ENCODE data around the gene IGF2BP1.
"Not testable (repeated sequence)": the region's sequence is repeated elsewhere in the genome, so short reads cannot be mapped to it uniquely, and the experiment has no call there.

IGF2BP1 gene

GRCh38 chr17:48998587-48999440, 1.6 kb downstream of the IGF2BP1 start:
- Histone ChIP-seq H3K4me1 (ENCODE audit: control insufficient read depth, insufficient read depth, low read length) (no peaks in the 10 kb centered on the region), H3K9ac (ENCODE audit: low read length) (no peak overlapping the region), H3K4me3 (ENCODE audit: low read length) (no peak overlapping the region), H3K36me3 (ENCODE audit: control insufficient read depth, insufficient read depth, low read length) (no peaks in the 10 kb centered on the region), H3K27me3 (ENCODE audit: control insufficient read depth, insufficient read depth, low read length) (peaks cover 50% of the 10 kb centered on the region), H3K27ac (ENCODE audit: low read depth, low read length) (no peak overlapping the region)

- H3K27me3 ChIP-seq (ENCODE audit: control insufficient read depth, insufficient read depth, low read length): peaks cover 46% of the 10 kb centered on the region
Observed at GRCh38 chr17:49000943-49001342, 3.8 kb downstream of the IGF2BP1 start.

GRCh38 chr17:49001671-49002070, 4.5 kb downstream of the IGF2BP1 start:
- no peak overlapping the region for H3K4me3 ChIP-seq (ENCODE audit: low read length)
- H3K27ac ChIP-seq (ENCODE audit: low read depth, low read length): no peak overlapping the region
- peaks cover 39% of the 10 kb centered on the region for H3K27me3 ChIP-seq (ENCODE audit: control insufficient read depth, insufficient read depth, low read length)
- H3K4me1 ChIP-seq (ENCODE audit: control insufficient read depth, insufficient read depth, low read length): no peaks in the 10 kb centered on the region
- H3K9ac ChIP-seq (ENCODE audit: low read length): no peak overlapping the region
- H3K36me3 ChIP-seq (ENCODE audit: control insufficient read depth, insufficient read depth, low read length): no peaks in the 10 kb centered on the region

More at GRCh38 chr17:49000943-49001342, 3.8 kb downstream of the IGF2BP1 start:
- Histone ChIP-seq H3K9ac (ENCODE audit: low read length) (no peak overlapping the region), H3K36me3 (ENCODE audit: control insufficient read depth, insufficient read depth, low read length) (no peaks in the 10 kb centered on the region), H3K4me1 (ENCODE audit: control insufficient read depth, insufficient read depth, low read length) (no peaks in the 10 kb centered on the region), H3K4me3 (ENCODE audit: low read length) (no peak overlapping the region), H3K27ac (ENCODE audit: low read depth, low read length) (no peak overlapping the region)

GRCh38 chr17:49002331-49002730, 5.1 kb downstream of the IGF2BP1 start:
- Histone ChIP-seq H3K27ac (ENCODE audit: low read depth, low read length) (no peak overlapping the region), H3K36me3 (ENCODE audit: control insufficient read depth, insufficient read depth, low read length) (no peaks in the 10 kb centered on the region), H3K9ac (ENCODE audit: low read length) (no peak overlapping the region), H3K4me3 (ENCODE audit: low read length) (no peak overlapping the region), H3K4me1 (ENCODE audit: control insufficient read depth, insufficient read depth, low read length) (no peaks in the 10 kb centered on the region), H3K27me3 (ENCODE audit: control insufficient read depth, insufficient read depth, low read length) (peaks cover 36% of the 10 kb centered on the region)

GRCh38 chr17:49002766-49003165, 5.6 kb downstream of the IGF2BP1 start:
- H3K4me1 ChIP-seq (ENCODE audit: control insufficient read depth, insufficient read depth, low read length): no peaks in the 10 kb centered on the region
- H3K27ac ChIP-seq (ENCODE audit: low read depth, low read length): no peak overlapping the region
- H3K27me3 ChIP-seq (ENCODE audit: control insufficient read depth, insufficient read depth, low read length): peaks cover 32% of the 10 kb centered on the region
- H3K36me3 ChIP-seq (ENCODE audit: control insufficient read depth, insufficient read depth, low read length): no peaks in the 10 kb centered on the region
- no peak overlapping the region for H3K9ac ChIP-seq (ENCODE audit: low read length)
- no peak overlapping the region for H3K4me3 ChIP-seq (ENCODE audit: low read length)

- Histone ChIP-seq H3K4me3 (ENCODE audit: low read length) (no peak overlapping the region), H3K27me3 (ENCODE audit: control insufficient read depth, insufficient read depth, low read length) (peaks cover 26% of the 10 kb centered on the region), H3K9ac (ENCODE audit: low read length) (no peak overlapping the region), H3K4me1 (ENCODE audit: control insufficient read depth, insufficient read depth, low read length) (no peaks in the 10 kb centered on the region), H3K36me3 (ENCODE audit: control insufficient read depth, insufficient read depth, low read length) (no peaks in the 10 kb centered on the region), H3K27ac (ENCODE audit: low read depth, low read length) (no peak overlapping the region)
Observed at GRCh38 chr17:49003557-49004511, 6.6 kb downstream of the IGF2BP1 start.

GRCh38 chr17:49005140-49005539, 8.0 kb downstream of the IGF2BP1 start:
- no peak overlapping the region for H3K27ac ChIP-seq (ENCODE audit: low read depth, low read length)
- H3K4me3 ChIP-seq (ENCODE audit: low read length): no peak overlapping the region
- no peak overlapping the region for H3K9ac ChIP-seq (ENCODE audit: low read length)
- H3K4me1 ChIP-seq (ENCODE audit: control insufficient read depth, insufficient read depth, low read length): no peaks in the 10 kb centered on the region
- no peaks in the 10 kb centered on the region for H3K36me3 ChIP-seq (ENCODE audit: control insufficient read depth, insufficient read depth, low read length)
- peaks cover 26% of the 10 kb centered on the region for H3K27me3 ChIP-seq (ENCODE audit: control insufficient read depth, insufficient read depth, low read length)

GRCh38 chr17:49008908-49009307, 11.7 kb downstream of the IGF2BP1 start:
- H3K36me3 ChIP-seq (ENCODE audit: control insufficient read depth, insufficient read depth, low read length); H3K4me3 ChIP-seq (ENCODE audit: low read length); H3K9ac ChIP-seq (ENCODE audit: low read length); H3K4me1 ChIP-seq (ENCODE audit: control insufficient read depth, insufficient read depth, low read length); H3K27ac ChIP-seq (ENCODE audit: low read depth, low read length): not testable (repeated sequence)
- peaks cover 19% of the 10 kb centered on the region for H3K27me3 ChIP-seq (ENCODE audit: control insufficient read depth, insufficient read depth, low read length)

- Histone ChIP-seq H3K27me3 (ENCODE audit: control insufficient read depth, insufficient read depth, low read length) (peaks cover 24% of the 10 kb centered on the region), H3K36me3 (ENCODE audit: control insufficient read depth, insufficient read depth, low read length) (no peaks in the 10 kb centered on the region), H3K4me1 (ENCODE audit: control insufficient read depth, insufficient read depth, low read length) (no peaks in the 10 kb centered on the region), H3K27ac (ENCODE audit: low read depth, low read length) (no peak overlapping the region), H3K9ac (ENCODE audit: low read length) (no peak overlapping the region), H3K4me3 (ENCODE audit: low read length) (no peak overlapping the region)
Observed at GRCh38 chr17:49012769-49013255, 15.6 kb downstream of the IGF2BP1 start.

GRCh38 chr17:49013311-49014213, 16.4 kb downstream of the IGF2BP1 start:
- H3K27ac ChIP-seq (ENCODE audit: low read depth, low read length): no peak overlapping the region
- H3K36me3 ChIP-seq (ENCODE audit: control insufficient read depth, insufficient read depth, low read length): no peaks in the 10 kb centered on the region
- H3K27me3 ChIP-seq (ENCODE audit: control insufficient read depth, insufficient read depth, low read length): peaks cover 24% of the 10 kb centered on the region
- no peaks in the 10 kb centered on the region for H3K4me1 ChIP-seq (ENCODE audit: control insufficient read depth, insufficient read depth, low read length)
- no peak overlapping the region for H3K4me3 ChIP-seq (ENCODE audit: low read length)
- H3K9ac ChIP-seq (ENCODE audit: low read length): no peak overlapping the region

GRCh38 chr17:49015179-49015923, 18.2 kb downstream of the IGF2BP1 start:
- Histone ChIP-seq H3K27ac (ENCODE audit: low read depth, low read length) (no peak overlapping the region), H3K27me3 (ENCODE audit: control insufficient read depth, insufficient read depth, low read length) (peaks cover 24% of the 10 kb centered on the region), H3K4me1 (ENCODE audit: control insufficient read depth, insufficient read depth, low read length) (no peaks in the 10 kb centered on the region), H3K9ac (ENCODE audit: low read length) (no peak overlapping the region), H3K4me3 (ENCODE audit: low read length) (no peak overlapping the region), H3K36me3 (ENCODE audit: control insufficient read depth, insufficient read depth, low read length) (no peaks in the 10 kb centered on the region)

All from rectal smooth muscle tissue (tissue), 1 donor.